HCT116 (cell line): Measurements from ENCODE around the gene FCSK.

Experiments
- EZH2phosphoT487 ChIP-seq: fragments of 200-600 bp; IDR thresholded peaks from 2 replicates; pipeline ENCODE4 v1.6.1; 2018; ENCODE audit warnings: antibody characterized with exemption, borderline replicate concordance
- RAD21 ChIP-seq: IDR thresholded peaks from 2 replicates; pipeline ENCODE4 v1.6.1; 2012; ENCODE audit warnings: low read depth, mild to moderate bottlenecking
- SRF ChIP-seq: IDR thresholded peaks from 2 replicates; pipeline ENCODE4 v1.6.1; 2012; ENCODE audit warnings: low read depth
- TF ChIP-seq, protein P1 (sequence below), 3 experiments: fragments of 200-600 bp in 1 of 3; sonication (generic) in 1 of 3; IDR thresholded peaks in 2 of 3; conservative IDR thresholded peaks in 1 of 3; 2 replicates each; pipeline ENCODE4 v1.5.1; 2012 to 2017; ENCODE audit warnings: low read depth in 2 of 3, low read length in 2 of 3, antibody characterized with exemption in 1 of 3, borderline replicate concordance in 1 of 3, control low read depth in 1 of 3, mild to moderate bottlenecking in 1 of 3, mixed read lengths in 1 of 3, mixed run types in 1 of 3, moderate library complexity in 1 of 3; ENCODE audit not compliant: insufficient read depth in 1 of 3

- TF ChIP-seq EZH2phosphoT487 (no peak), RAD21 (peak; percentile 57), SRF (no peak)
- TF ChIP-seq, protein P1, sequence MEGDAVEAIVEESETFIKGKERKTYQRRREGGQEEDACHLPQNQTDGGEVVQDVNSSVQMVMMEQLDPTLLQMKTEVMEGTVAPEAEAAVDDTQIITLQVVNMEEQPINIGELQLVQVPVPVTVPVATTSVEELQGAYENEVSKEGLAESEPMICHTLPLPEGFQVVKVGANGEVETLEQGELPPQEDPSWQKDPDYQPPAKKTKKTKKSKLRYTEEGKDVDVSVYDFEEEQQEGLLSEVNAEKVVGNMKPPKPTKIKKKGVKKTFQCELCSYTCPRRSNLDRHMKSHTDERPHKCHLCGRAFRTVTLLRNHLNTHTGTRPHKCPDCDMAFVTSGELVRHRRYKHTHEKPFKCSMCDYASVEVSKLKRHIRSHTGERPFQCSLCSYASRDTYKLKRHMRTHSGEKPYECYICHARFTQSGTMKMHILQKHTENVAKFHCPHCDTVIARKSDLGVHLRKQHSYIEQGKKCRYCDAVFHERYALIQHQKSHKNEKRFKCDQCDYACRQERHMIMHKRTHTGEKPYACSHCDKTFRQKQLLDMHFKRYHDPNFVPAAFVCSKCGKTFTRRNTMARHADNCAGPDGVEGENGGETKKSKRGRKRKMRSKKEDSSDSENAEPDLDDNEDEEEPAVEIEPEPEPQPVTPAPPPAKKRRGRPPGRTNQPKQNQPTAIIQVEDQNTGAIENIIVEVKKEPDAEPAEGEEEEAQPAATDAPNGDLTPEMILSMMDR (IDR thresholded peaks at IDR 0.05 in 2 of 3, conservative IDR thresholded peaks at IDR 0.05 in 1 of 3; ENCODE audit: borderline replicate concordance in 1 of 3, insufficient read depth in 1 of 3, low read depth in 2 of 3, low read length in 2 of 3): peak; percentile 10 to 33 (median 10); a peak in 1 of 6 replicates
Observed at GRCh38 chr16:70455910-70456309, 1.5 kb downstream of the FCSK start.
